ENCODE data around the gene CLTCL1. TPM values are rescaled to one million over a fixed set of nuclear protein-coding genes. Genes with fewer than 3 reads are reported as not detected.
"Not testable (repeated sequence)": the region's sequence is repeated elsewhere in the genome, so short reads cannot be mapped to it uniquely, and the experiment has no call there.

CLTCL1 gene
- polyA plus RNA-seq, 3 donors from 2014 or later, result 0.06 to 0.37 (median 0.19) TPM

GRCh38 chr22:19285831-19286230 lies 5.7 kb downstream of the CLTCL1 start:
- Mint-ChIP-seq H3K27me3 (ENCODE audit: low read depth in 3 of 3) (peaks cover 10 to 20% (median 12%) of the 10 kb centered on the region in 3 donors), H3K4me3 (no peak overlapping the region), H3K27ac (no peak overlapping the region), H3K36me3 (no peaks in the 10 kb centered on the region), H3K4me1 (peaks cover 14 to 18% of the 10 kb centered on the region in 2 donors), H3K9me3 (no peaks in the 10 kb centered on the region)
- no peak for DNase-seq

GRCh38 chr22:19279143-19279542 lies 12.4 kb downstream of the CLTCL1 start:
- not testable (repeated sequence) for H3K4me1 Mint-ChIP-seq; DNase-seq; H3K36me3 Mint-ChIP-seq; H3K27ac Mint-ChIP-seq; H3K27me3 Mint-ChIP-seq (ENCODE audit: low read depth in 3 of 3); H3K9me3 Mint-ChIP-seq; H3K4me3 Mint-ChIP-seq

- Mint-ChIP-seq H3K4me3 (no peak overlapping the region), H3K9me3 (no peaks in the 10 kb centered on the region), H3K27me3 (ENCODE audit: low read depth in 3 of 3) (peaks cover 0 to 3% (median 2%) of the 10 kb centered on the region in 3 donors), H3K4me1 (no peaks in the 10 kb centered on the region), H3K36me3 (no peaks in the 10 kb centered on the region), H3K27ac (no peak overlapping the region)
- no peak for DNase-seq
These were observed 13.7 kb downstream of the CLTCL1 start for GRCh38 chr22:19277785-19278184.

- H3K27me3 Mint-ChIP-seq (ENCODE audit: low read depth in 3 of 3), result peaks cover 0 to 5% (median 0%) of the 10 kb centered on the region in 3 donors
- H3K4me1 Mint-ChIP-seq, result no peaks in the 10 kb centered on the region
- no peak overlapping the region for H3K4me3 Mint-ChIP-seq
- H3K36me3 Mint-ChIP-seq, result no peaks in the 10 kb centered on the region
- H3K9me3 Mint-ChIP-seq, result no peaks in the 10 kb centered on the region
- H3K27ac Mint-ChIP-seq, result no peak overlapping the region
- no peak for DNase-seq
These were observed 15.5 kb downstream of the CLTCL1 start for GRCh38 chr22:19275919-19276600.

GRCh38 chr22:19275513-19275912 lies 16.0 kb downstream of the CLTCL1 start:
- Mint-ChIP-seq H3K27ac (no peak overlapping the region), H3K9me3 (no peaks in the 10 kb centered on the region), H3K36me3 (no peaks in the 10 kb centered on the region), H3K4me1 (no peaks in the 10 kb centered on the region), H3K4me3 (no peak overlapping the region), H3K27me3 (ENCODE audit: low read depth in 3 of 3) (peaks cover 0 to 3% (median 0%) of the 10 kb centered on the region in 3 donors)
- DNase-seq, result no peak

- no peak for DNase-seq
- H3K9me3 Mint-ChIP-seq, result no peaks in the 10 kb centered on the region
- H3K36me3 Mint-ChIP-seq, result no peaks in the 10 kb centered on the region
- no peak overlapping the region for H3K27ac Mint-ChIP-seq
- no peak overlapping the region for H3K4me3 Mint-ChIP-seq
- no peaks in the 10 kb centered on the region for H3K4me1 Mint-ChIP-seq
- H3K27me3 Mint-ChIP-seq (ENCODE audit: low read depth in 3 of 3), result peaks cover 0 to 3% (median 1%) of the 10 kb centered on the region in 3 donors
These were observed 16.4 kb downstream of the CLTCL1 start for GRCh38 chr22:19275104-19275503.

GRCh38 chr22:19271856-19272535 lies 19.5 kb downstream of the CLTCL1 start:
- H3K36me3 Mint-ChIP-seq, result peaks cover 0 to 4% (median 3%) of the 10 kb centered on the region in 3 donors
- H3K27me3 Mint-ChIP-seq (ENCODE audit: low read depth in 3 of 3), result peaks cover 0 to 5% (median 3%) of the 10 kb centered on the region in 3 donors
- no peaks in the 10 kb centered on the region for H3K4me1 Mint-ChIP-seq
- H3K9me3 Mint-ChIP-seq, result peaks cover 3 to 6% (median 5%) of the 10 kb centered on the region in 6 donors
- no peak overlapping the region for H3K4me3 Mint-ChIP-seq
- no peak for DNase-seq
- no peak overlapping the region for H3K27ac Mint-ChIP-seq

GRCh38 chr22:19271273-19271855 lies 20.2 kb downstream of the CLTCL1 start:
- DNase-seq, result no peak
- peaks cover 8 to 12% (median 10%) of the 10 kb centered on the region in 6 donors for H3K9me3 Mint-ChIP-seq
- no peaks in the 10 kb centered on the region for H3K4me1 Mint-ChIP-seq
- no peak overlapping the region for H3K4me3 Mint-ChIP-seq
- peaks cover 3 to 7% (median 5%) of the 10 kb centered on the region in 3 donors for H3K27me3 Mint-ChIP-seq (ENCODE audit: low read depth in 3 of 3)
- H3K36me3 Mint-ChIP-seq, result peaks cover 0 to 4% (median 3%) of the 10 kb centered on the region in 3 donors
- no peak overlapping the region for H3K27ac Mint-ChIP-seq

GRCh38 chr22:19270873-19271272 lies 20.6 kb downstream of the CLTCL1 start:
- Mint-ChIP-seq H3K9me3 (peaks cover 12 to 17% (median 15%) of the 10 kb centered on the region in 6 donors), H3K4me1 (no peaks in the 10 kb centered on the region), H3K27me3 (ENCODE audit: low read depth in 3 of 3) (peaks cover 3 to 10% (median 5%) of the 10 kb centered on the region in 3 donors), H3K4me3 (no peak overlapping the region), H3K36me3 (peaks cover 0 to 9% (median 7%) of the 10 kb centered on the region in 3 donors), H3K27ac (no peak overlapping the region)
- no peak for DNase-seq

GRCh38 chr22:19266547-19267086 lies 24.9 kb downstream of the CLTCL1 start:
- peaks cover 12 to 23% (median 18%) of the 10 kb centered on the region in 6 donors for H3K9me3 Mint-ChIP-seq
- peaks cover 0 to 10% (median 8%) of the 10 kb centered on the region in 3 donors for H3K36me3 Mint-ChIP-seq
- no peak overlapping the region for H3K27ac Mint-ChIP-seq
- no peak overlapping the region for H3K4me3 Mint-ChIP-seq
- H3K4me1 Mint-ChIP-seq, result no peaks in the 10 kb centered on the region
- peaks cover 3 to 8% (median 5%) of the 10 kb centered on the region in 3 donors for H3K27me3 Mint-ChIP-seq (ENCODE audit: low read depth in 3 of 3)
- no peak for DNase-seq

- no peak for DNase-seq
- no peaks in the 10 kb centered on the region for H3K4me1 Mint-ChIP-seq
- no peak overlapping the region for H3K27ac Mint-ChIP-seq
- peaks cover 0 to 12% (median 8%) of the 10 kb centered on the region in 3 donors for H3K36me3 Mint-ChIP-seq
- peaks cover 12 to 23% (median 18%) of the 10 kb centered on the region in 6 donors for H3K9me3 Mint-ChIP-seq
- no peak overlapping the region for H3K4me3 Mint-ChIP-seq
- peaks cover 3 to 6% (median 5%) of the 10 kb centered on the region in 3 donors for H3K27me3 Mint-ChIP-seq (ENCODE audit: low read depth in 3 of 3)
These were observed 25.7 kb downstream of the CLTCL1 start for GRCh38 chr22:19265779-19266178.

- H3K27ac Mint-ChIP-seq, result no peak overlapping the region
- H3K4me1 Mint-ChIP-seq, result peaks cover 6 to 11% of the 10 kb centered on the region in 2 donors
- no peak for DNase-seq
- peaks cover 0 to 2% (median 0%) of the 10 kb centered on the region in 3 donors for H3K27me3 Mint-ChIP-seq (ENCODE audit: low read depth in 3 of 3)
- peaks cover 0 to 5% (median 1%) of the 10 kb centered on the region in 6 donors for H3K9me3 Mint-ChIP-seq
- peaks cover 0 to 5% (median 3%) of the 10 kb centered on the region in 3 donors for H3K36me3 Mint-ChIP-seq
- peak overlapping the region in 2 of 5 donors; percentile 19 to 53 for H3K4me3 Mint-ChIP-seq
These were observed 30.7 kb downstream of the CLTCL1 start for GRCh38 chr22:19260804-19261203.

- Mint-ChIP-seq H3K4me1 (peaks cover 6 to 11% of the 10 kb centered on the region in 2 donors), H3K27ac (peak overlapping the region in 3 of 6 donors; percentile 36 to 92 (median 61)), H3K36me3 (peaks cover 0 to 5% (median 3%) of the 10 kb centered on the region in 3 donors), H3K9me3 (no peaks in the 10 kb centered on the region), H3K4me3 (peak overlapping the region in 2 of 5 donors; percentile 81), H3K27me3 (ENCODE audit: low read depth in 3 of 3) (peaks cover 0 to 2% (median 0%) of the 10 kb centered on the region in 3 donors)
- DNase-seq, result no peak
These were observed 31.3 kb downstream of the CLTCL1 start for GRCh38 chr22:19260194-19260593.

GRCh38 chr22:19258968-19259288 lies 32.6 kb downstream of the CLTCL1 start:
- not testable (repeated sequence) for DNase-seq; H3K27me3 Mint-ChIP-seq (ENCODE audit: low read depth in 3 of 3); H3K4me3 Mint-ChIP-seq; H3K9me3 Mint-ChIP-seq; H3K36me3 Mint-ChIP-seq
- Mint-ChIP-seq H3K27ac (peak overlapping the region in 1 of 6 donors; percentile 57), H3K4me1 (peaks cover 6 to 11% of the 10 kb centered on the region in 2 donors)

All from immature natural killer cell (primary cell).